Nephron progenitor cell (in vitro differentiated cells): Measurements from ENCODE around the gene RNF220.

Source experiments
- DNase-seq: peaks from one replicate; pipeline ENCODE4 v3.0.0; 2021
- H3K27ac Mint-ChIP-seq: 2 replicates; pipeline ENCODE4 v1.8.0; 2021; ENCODE audit warnings: mild to moderate bottlenecking, moderate library complexity, mixed read lengths
- H3K27me3 Mint-ChIP-seq: 2 replicates; pipeline ENCODE4 v1.8.0; 2021; ENCODE audit warnings: mild to moderate bottlenecking, low read depth, mixed read lengths; ENCODE audit not compliant: poor library complexity
- H3K36me3 Mint-ChIP-seq: 2 replicates; pipeline ENCODE4 v1.8.0; 2021; ENCODE audit warnings: low read depth, mixed read lengths
- H3K4me1 Mint-ChIP-seq: 2 replicates; pipeline ENCODE4 v1.8.0; 2021; ENCODE audit warnings: mixed read lengths
- H3K4me3 Mint-ChIP-seq: 2 replicates; pipeline ENCODE4 v1.8.0; 2021; ENCODE audit warnings: mild to moderate bottlenecking, moderate library complexity, mixed read lengths
- H3K9me3 Mint-ChIP-seq: 2 replicates; pipeline ENCODE4 v1.8.0; 2021; ENCODE audit warnings: mild to moderate bottlenecking, moderate library complexity, mixed read lengths
- TF ChIP-seq, protein P1 (sequence below): fragments of 200-600 bp; sonication (generic); IDR thresholded peaks from 2 replicates; pipeline ENCODE4 v1.5.0; 2021; ENCODE audit warnings: antibody characterized with exemption

Gene RNF220

DNA sequence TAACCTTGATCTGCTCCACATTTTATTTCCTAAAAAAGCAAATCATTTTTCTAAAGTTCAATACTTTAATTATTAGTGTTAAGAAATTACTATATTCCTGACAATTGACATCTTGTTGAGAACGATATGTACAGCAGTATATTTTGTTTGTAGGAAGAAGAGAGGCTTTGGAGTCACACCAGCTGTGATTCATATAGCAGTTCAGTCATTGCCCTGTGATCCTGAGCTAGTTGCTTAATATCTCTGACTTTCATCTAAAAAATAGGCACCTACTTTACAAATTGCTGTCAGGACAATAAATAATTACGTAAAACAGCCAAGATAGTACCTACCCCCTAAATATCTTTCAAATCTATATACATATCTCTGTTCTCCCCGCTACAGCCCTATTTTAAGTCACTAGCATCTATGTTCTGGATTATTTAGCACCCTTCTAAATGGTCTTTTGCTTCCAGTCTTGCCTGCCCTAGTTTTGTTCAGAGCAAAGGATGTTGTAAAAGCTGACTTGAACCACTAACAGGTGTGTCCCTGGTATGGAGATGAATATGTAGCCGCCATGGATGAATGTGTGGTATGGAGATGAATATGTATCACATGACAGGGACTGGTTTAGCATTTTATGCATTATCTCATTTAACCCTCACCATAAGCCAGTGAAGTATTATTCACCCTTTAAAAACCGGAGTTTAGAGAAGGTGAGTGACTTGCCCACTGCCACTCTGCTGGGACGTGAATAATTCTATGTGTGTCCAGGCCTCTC lies 42.2 kb downstream of the RNF220 start:
- Mint-ChIP-seq H3K27ac (no peak overlapping the region), H3K9me3 (peaks cover 4% of the 10 kb centered on the region), H3K36me3 (peaks cover 37% of the 10 kb centered on the region), H3K4me3 (no peak overlapping the region), H3K4me1 (no peaks in the 10 kb centered on the region), H3K27me3 (peaks cover 4% of the 10 kb centered on the region)
- DNase-seq: no peak
- TF ChIP-seq, protein P1, sequence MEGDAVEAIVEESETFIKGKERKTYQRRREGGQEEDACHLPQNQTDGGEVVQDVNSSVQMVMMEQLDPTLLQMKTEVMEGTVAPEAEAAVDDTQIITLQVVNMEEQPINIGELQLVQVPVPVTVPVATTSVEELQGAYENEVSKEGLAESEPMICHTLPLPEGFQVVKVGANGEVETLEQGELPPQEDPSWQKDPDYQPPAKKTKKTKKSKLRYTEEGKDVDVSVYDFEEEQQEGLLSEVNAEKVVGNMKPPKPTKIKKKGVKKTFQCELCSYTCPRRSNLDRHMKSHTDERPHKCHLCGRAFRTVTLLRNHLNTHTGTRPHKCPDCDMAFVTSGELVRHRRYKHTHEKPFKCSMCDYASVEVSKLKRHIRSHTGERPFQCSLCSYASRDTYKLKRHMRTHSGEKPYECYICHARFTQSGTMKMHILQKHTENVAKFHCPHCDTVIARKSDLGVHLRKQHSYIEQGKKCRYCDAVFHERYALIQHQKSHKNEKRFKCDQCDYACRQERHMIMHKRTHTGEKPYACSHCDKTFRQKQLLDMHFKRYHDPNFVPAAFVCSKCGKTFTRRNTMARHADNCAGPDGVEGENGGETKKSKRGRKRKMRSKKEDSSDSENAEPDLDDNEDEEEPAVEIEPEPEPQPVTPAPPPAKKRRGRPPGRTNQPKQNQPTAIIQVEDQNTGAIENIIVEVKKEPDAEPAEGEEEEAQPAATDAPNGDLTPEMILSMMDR: no peak

DNA sequence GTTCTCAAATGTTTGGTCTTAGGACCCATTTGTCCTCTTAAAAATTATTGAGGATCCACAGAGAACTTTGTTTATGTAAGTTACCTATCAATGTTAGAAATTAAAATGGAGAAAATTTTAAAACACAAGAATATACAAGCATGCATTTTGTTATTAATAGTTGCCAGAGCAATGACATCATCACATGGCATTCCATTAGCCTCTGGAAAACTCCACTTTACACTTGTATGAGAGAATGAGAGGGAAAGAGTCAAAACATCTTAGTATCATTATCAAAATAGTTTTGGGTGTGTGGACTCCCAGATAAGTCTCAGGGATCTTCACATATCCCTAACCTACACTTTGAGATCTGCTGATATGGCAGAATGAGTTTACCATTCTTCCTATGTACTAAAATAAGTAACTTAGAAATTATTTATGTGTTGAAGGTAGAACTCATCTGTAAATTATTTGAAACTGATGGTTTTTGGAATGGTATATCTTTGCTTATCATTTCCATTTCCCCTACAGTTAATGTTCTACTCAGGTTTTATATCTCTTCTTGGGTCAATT lies 48.8 kb downstream of the RNF220 start:
- H3K4me3 Mint-ChIP-seq: no peak overlapping the region
- H3K27me3 Mint-ChIP-seq: peaks cover 5% of the 10 kb centered on the region
- no peak overlapping the region for H3K27ac Mint-ChIP-seq
- TF ChIP-seq, protein P1: no peak
- peaks cover 41% of the 10 kb centered on the region for H3K36me3 Mint-ChIP-seq
- no peak for DNase-seq
- H3K9me3 Mint-ChIP-seq: peaks cover 33% of the 10 kb centered on the region
- no peaks in the 10 kb centered on the region for H3K4me1 Mint-ChIP-seq

DNA sequence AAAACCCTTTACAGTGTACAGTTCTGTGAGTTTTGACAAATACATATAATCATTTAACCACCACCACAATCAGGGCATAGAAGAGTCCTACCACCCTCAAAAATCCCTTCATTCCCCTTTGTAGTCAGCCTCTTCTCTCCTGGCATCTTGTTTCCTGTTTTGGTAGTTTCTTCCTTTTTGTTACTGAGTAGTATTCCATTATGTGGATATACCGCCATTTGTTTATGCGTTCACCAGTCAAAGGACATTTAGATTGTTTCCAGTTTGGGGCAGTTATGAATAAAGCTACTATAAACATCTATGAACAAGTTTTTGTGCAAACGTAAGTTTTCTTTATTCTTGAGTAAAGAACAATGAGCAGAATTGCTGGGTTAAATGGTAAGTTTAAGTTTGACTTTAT lies 49.6 kb downstream of the RNF220 start:
- Mint-ChIP-seq H3K9me3 (peaks cover 33% of the 10 kb centered on the region), H3K36me3 (peaks cover 45% of the 10 kb centered on the region)
- TF ChIP-seq, protein P1: no peak

DNA sequence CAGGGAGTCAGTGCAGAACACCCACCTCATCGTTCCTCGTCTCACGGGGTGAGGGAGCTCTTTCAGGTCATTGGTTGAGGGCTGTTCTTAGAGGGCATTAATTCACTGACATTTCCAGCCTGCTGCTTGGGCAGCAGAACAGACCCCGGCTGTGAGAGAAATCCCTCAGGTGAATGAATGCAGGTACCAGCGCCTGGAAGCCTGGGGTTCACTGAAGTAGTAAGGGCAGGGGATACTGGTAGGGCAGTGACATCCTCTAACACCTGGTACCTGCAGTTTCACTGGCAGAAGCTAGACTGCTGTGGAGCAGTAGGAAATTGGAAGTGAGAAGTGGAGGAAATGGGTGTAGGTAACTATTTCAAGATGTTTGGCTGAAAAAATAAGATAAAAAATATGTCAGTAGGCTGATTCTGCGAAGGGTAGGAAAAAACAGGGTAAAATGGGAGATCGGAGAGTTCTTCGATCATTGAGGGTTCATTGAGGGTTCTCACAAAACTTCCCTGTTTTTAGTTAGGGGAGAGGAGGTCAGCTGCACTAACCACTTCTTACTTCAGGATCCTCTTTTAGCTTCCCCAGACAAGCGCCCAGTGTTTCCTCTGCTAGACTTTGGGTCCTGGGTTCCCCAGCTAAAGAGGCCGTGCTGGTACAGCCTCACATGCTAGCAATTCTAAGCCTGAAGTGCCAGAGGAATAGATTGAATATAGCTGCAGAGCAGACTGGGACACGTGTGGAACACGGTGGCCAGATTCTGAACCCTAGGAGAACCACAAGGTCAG lies 55.2 kb downstream of the RNF220 start:
- peaks cover 35% of the 10 kb centered on the region for H3K36me3 Mint-ChIP-seq
- no peak for DNase-seq
- TF ChIP-seq, protein P1: no peak
- H3K9me3 Mint-ChIP-seq: peaks cover 19% of the 10 kb centered on the region
- H3K4me3 Mint-ChIP-seq: no peak overlapping the region
- no peak overlapping the region for H3K27ac Mint-ChIP-seq
- peaks cover 13% of the 10 kb centered on the region for H3K4me1 Mint-ChIP-seq
- peaks cover 9% of the 10 kb centered on the region for H3K27me3 Mint-ChIP-seq

More for the DNA sequence above, 49.6 kb downstream of the RNF220 start:
- H3K27me3 Mint-ChIP-seq: peaks cover 4% of the 10 kb centered on the region
- no peak overlapping the region for H3K27ac Mint-ChIP-seq
- H3K4me3 Mint-ChIP-seq: no peak overlapping the region
- DNase-seq: no peak
- peaks cover 4% of the 10 kb centered on the region for H3K4me1 Mint-ChIP-seq

DNA sequence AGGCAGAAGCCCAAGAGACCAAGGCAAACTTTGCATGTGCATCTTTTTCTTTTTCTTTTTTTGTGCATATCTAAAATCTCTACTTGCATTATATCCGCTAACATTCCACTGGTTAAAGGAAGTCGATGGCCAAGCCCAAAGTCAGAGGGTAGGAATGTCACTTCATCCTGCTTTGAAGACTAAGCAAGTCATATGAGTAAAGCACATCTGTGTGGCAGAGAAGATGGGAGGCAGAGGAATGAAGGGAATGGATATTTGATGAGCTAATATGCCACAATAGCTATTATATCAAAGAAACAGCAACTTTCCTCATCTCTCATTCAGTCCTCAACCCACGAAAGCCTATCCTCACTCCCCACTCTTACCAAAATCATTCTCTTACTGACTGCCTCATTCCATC lies 59.3 kb downstream of the RNF220 start:
- Mint-ChIP-seq H3K27me3 (peaks cover 5% of the 10 kb centered on the region), H3K9me3 (peaks cover 31% of the 10 kb centered on the region), H3K4me3 (no peak overlapping the region), H3K27ac (no peak overlapping the region), H3K4me1 (peaks cover 12% of the 10 kb centered on the region), H3K36me3 (peaks cover 57% of the 10 kb centered on the region)
- no peak for DNase-seq
- TF ChIP-seq, protein P1: no peak
